Fibroblast of skin of abdomen (primary cell): Measurements from ENCODE around the gene OPRM1.

ENCODE experiments used
- DNase-seq: peaks from one replicate; pipeline ENCODE4 v3.0.0-alpha.2; 2013

The OPRM1 gene

DNA sequence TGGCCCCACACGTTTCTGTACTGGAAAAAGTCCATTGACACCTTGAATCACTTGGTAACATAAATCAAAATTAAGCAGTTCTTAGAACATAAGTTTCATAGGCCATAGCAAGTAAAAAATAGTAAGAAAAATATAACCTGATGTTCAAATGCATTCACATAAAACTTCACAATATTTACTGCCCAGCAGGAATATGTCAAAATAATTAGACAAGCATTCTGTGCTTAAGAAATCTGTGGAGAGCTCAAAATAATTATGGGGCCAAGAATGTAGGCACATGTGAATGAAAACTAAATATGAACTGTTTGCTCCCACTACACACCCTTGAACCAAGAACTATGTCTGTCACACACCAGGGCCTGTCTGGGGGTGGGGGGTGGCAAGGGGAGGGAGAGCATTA is 246.8 kb downstream of the OPRM1 start:
- DNase-seq: no peak

DNA sequence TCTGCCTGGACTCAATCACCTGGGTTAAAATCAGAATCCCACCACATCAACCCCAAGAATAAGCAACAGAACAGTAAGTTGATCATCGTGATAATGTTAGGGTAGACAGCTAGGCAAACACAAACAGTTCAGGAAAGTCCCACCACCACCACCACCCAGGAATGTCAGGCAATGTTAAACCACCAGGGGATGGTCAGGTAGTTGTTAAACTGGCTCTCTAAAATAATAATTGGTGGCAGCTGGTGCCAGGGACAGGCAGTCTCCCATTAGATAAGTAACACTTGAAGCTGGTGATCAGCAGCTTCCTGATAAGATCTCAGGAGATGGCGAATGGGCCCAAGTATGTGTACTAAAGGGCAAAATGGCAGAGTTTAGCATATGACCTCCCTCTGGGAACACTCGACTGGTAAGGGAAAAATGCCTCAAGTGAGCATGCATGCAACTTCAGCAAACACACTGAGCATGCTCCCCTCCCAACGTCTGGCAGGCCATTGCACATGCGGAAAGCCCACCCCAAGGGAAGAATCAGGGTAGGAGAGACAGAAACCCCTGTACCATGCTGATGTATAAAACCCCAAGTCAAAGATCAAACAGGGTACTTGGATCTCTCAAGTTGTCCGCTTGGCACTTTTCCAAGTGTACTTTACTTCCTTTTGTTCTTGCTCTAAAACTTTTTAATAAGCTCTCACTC is 250.9 kb downstream of the OPRM1 start:
- DNase-seq: no peak

DNA sequence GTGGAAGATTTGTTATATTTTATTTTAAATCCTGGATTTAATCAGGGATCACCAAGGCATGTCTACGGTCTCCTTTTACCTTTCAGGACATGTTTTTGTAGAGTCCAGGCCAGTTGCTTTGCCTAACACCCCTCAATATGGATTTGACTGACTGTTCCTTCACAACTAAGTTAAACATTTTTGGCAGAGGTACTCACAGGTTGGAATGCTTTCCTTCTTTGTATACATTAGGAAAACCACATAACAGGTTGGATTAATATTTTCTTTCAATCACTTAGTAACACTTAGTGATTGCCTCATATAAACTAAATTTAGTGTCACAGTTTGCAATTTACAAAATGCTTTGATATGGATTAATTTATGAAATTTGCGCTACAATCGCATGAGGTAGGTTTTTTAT is 253.0 kb downstream of the OPRM1 start:
- peak; percentile 49 for DNase-seq

DNA sequence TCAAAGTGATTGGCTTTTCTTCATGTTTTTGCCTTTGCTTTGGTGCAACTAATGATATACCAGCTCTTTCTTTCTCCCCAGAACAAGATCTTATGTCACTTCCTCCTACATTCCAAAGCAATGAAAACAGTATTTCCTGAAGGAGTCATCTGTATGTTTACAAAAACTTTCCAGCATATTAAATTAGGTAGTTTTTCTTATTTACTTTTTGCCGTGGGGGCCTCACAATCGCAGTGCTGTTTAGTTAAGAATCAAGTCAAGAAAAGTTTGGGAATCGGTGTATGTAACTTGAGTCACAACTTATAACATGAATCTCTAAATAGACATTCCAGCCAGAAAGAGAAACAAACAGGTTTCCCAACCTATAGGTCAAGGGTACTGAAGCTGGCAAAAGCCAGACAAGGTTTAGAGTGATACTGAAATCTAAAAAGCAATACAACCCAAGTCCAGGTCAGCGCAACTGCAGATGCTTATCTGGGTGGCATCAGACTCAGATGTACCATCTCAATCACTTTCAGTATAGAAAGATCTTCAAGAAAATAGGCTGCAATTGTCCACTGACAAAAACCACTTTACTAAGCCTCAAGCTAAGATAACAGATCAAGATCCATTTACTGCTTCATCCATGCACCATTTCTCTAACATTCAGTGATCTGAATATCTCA is 253.9 kb downstream of the OPRM1 start:
- peak; percentile 47 for DNase-seq

DNA sequence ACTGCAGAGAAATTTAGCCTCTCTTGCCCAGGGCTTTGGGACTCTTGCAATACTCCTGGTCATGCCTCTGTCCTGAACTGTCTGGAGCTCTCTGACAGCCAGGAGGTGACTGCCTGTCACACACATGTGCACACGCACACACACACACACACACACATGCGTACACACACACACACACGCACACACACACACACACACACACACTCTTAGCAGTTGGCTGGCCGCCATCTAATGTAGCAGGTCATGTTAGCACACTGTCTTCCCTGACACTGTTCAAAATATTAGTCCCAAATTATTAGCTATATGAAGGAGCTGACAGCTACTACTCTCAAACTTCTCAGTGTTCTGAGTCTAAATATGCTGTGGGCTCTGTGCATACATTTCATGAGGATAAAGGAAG is 256.7 kb downstream of the OPRM1 start:
- DNase-seq: no peak
